Activated T-cell treated with anti-CD3 and anti-CD28 coated beads for 1 hour (primary cell): ENCODE data around the gene CHST14.
A peak's percentile ranks its signal among the peaks of the same experiment; 100 is the strongest.

Experiments
- DNase-seq: peaks from one replicate; pipeline ENCODE4 v3.0.0-alpha.2; 2020; ENCODE audit warnings: low read depth

Gene CHST14

GRCh38 chr15:40470423-40471104 is at the start of gene CHST14:
TSS of gene CHST14 (plus strand) at chr15:40470984. CDS start at chr15:40471214, 230 bp downstream.
- peak; percentile 57 for DNase-seq

GRCh38 chr15:40421246-40422157 is 49.3 kb upstream of the CHST14 start:
- DNase-seq, result peak; percentile 75

- DNase-seq, result no peak
Observed at GRCh38 chr15:40424483-40425115, 46.2 kb upstream of the CHST14 start.

GRCh38 chr15:40425681-40426080 is 45.1 kb upstream of the CHST14 start:
- no peak for DNase-seq

- DNase-seq, result no peak
Observed at GRCh38 chr15:40427188-40427587, 43.6 kb upstream of the CHST14 start.

GRCh38 chr15:40428185-40428584 is 42.6 kb upstream of the CHST14 start:
- DNase-seq, result no peak

GRCh38 chr15:40429068-40429710 is 41.6 kb upstream of the CHST14 start:
- DNase-seq, result no peak

- DNase-seq, result no peak
Observed at GRCh38 chr15:40430271-40430805, 40.4 kb upstream of the CHST14 start.

GRCh38 chr15:40435023-40435709 is 35.6 kb upstream of the CHST14 start:
- no peak for DNase-seq

GRCh38 chr15:40435710-40436089 is 35.1 kb upstream of the CHST14 start:
- DNase-seq, result no peak

GRCh38 chr15:40436116-40436891 is 34.5 kb upstream of the CHST14 start:
- DNase-seq, result no peak

- no peak for DNase-seq
Observed at GRCh38 chr15:40436892-40437751, 33.7 kb upstream of the CHST14 start.

GRCh38 chr15:40437752-40438687 is 32.8 kb upstream of the CHST14 start:
- no peak for DNase-seq

- DNase-seq, result no peak
Observed at GRCh38 chr15:40438712-40439111, 32.1 kb upstream of the CHST14 start.

- DNase-seq, result no peak
Observed at GRCh38 chr15:40439461-40439959, 31.3 kb upstream of the CHST14 start.

GRCh38 chr15:40439960-40440742 is 30.6 kb upstream of the CHST14 start:
- DNase-seq, result peak; percentile 16
